SK-N-SH (cell line): ENCODE data around the gene MBTPS2. TPM values are rescaled to one million over a fixed set of nuclear protein-coding genes. Genes with fewer than 3 reads are reported as not detected.

ENCODE experiments used
- CTCF ChIA-PET: fragments of 300-600, 350-600 bp; formaldehyde crosslinking; extraction: SDS; loops from one replicate; lab custom pipeline; 2021; lab: Yijun Ruan, JAX
- POLR2A ChIA-PET: fragments of 350-600 bp; sonication (Branson Sonifier 250); formaldehyde crosslinking; extraction: SDS; loops from one replicate; lab custom pipeline; 2020; ENCODE audit warnings: antibody characterized with exemption, inconsistent platforms; lab: Yijun Ruan, JAX
- DNase-seq: peaks from one replicate; pipeline ENCODE4 v3.0.0; 2012
- H2AFZ ChIP-seq: fragments of 200-600 bp; sonication (generic); 2 replicates; pipeline ENCODE4 v1.8.1; 2016; ENCODE audit warnings: antibody characterized with exemption, mild to moderate bottlenecking, low read depth
- H3F3A ChIP-seq: fragments of 200-600 bp; sonication (generic); replicated peaks from 2 replicates; pipeline ENCODE3; 2016; ENCODE audit warnings: antibody characterized with exemption, mild to moderate bottlenecking; ENCODE audit not compliant: insufficient read depth
- H3K27ac ChIP-seq, 2 experiments: fragments of 200-500 bp in 1 of 2; fragments of 200-600 bp in 1 of 2; sonication (Bioruptor generic) in 1 of 2; sonication (generic), shearing (Covaris generic) in 1 of 2; 2 replicates each; pipeline versions ENCODE4 v1.5.1 to v1.6.1; 2014 to 2016; ENCODE audit warnings: low read depth in 2 of 2, inconsistent platforms in 1 of 2, low read length in 1 of 2, mild to moderate bottlenecking in 1 of 2, mixed read lengths in 1 of 2
- H3K27me3 ChIP-seq: fragments of 200-600 bp; sonication (generic), shearing (Covaris generic); 2 replicates; pipeline ENCODE4 v1.6.1; 2016; ENCODE audit warnings: mixed run types; ENCODE audit not compliant: insufficient read depth
- H3K36me3 ChIP-seq, 2 experiments: fragments of 200-500 bp in 1 of 2; fragments of 200-600 bp in 1 of 2; sonication (Bioruptor generic) in 1 of 2; sonication (generic) in 1 of 2; replicated peaks in 1 of 2; 2 replicates each; pipeline versions ENCODE3 to v1.5.1; 2014 to 2016; ENCODE audit warnings: low read length in 1 of 2, mild to moderate bottlenecking in 1 of 2; ENCODE audit not compliant: insufficient read depth in 2 of 2, control insufficient read depth in 1 of 2
- H3K4me1 ChIP-seq, 2 experiments: fragments of 200-500 bp in 1 of 2; fragments of 200-600 bp in 1 of 2; sonication (Bioruptor generic) in 1 of 2; sonication (generic), shearing (Covaris generic) in 1 of 2; 2 replicates each; pipeline versions ENCODE4 v1.5.1 to v1.6.1; 2014 to 2016; ENCODE audit warnings: low read depth in 1 of 2, low read length in 1 of 2, mixed run types in 1 of 2; ENCODE audit not compliant: insufficient read depth in 2 of 2, control insufficient read depth in 1 of 2
- H3K4me2 ChIP-seq: fragments of 200-600 bp; sonication (generic), shearing (Covaris generic); 2 replicates; pipeline ENCODE4 v1.6.1; 2017; ENCODE audit warnings: mixed run types
- H3K4me3 ChIP-seq, 2 experiments: fragments of 200-500 bp in 1 of 2; fragments of 200-600 bp in 1 of 2; sonication (Bioruptor generic) in 1 of 2; sonication (generic), shearing (Covaris generic) in 1 of 2; 2 replicates each; pipeline versions ENCODE4 v1.5.1 to v1.8.1; 2014 to 2016; ENCODE audit warnings: low read depth in 2 of 2, inconsistent platforms in 1 of 2, low read length in 1 of 2, mild to moderate bottlenecking in 1 of 2, mixed read lengths in 1 of 2, moderate library complexity in 1 of 2
- H3K79me2 ChIP-seq: fragments of 200-600 bp; sonication (generic); 2 replicates; pipeline ENCODE4 v1.8.1; 2017; ENCODE audit warnings: mild to moderate bottlenecking; ENCODE audit not compliant: insufficient read depth
- H3K9ac ChIP-seq: fragments of 200-600 bp; sonication (generic); 2 replicates; pipeline ENCODE4 v1.6.1; 2017; ENCODE audit warnings: mixed run types
- H3K9me2 ChIP-seq: fragments of 200-600 bp; sonication (generic); 2 replicates; pipeline ENCODE4 v1.6.1; 2017; ENCODE audit warnings: mixed run types
- H3K9me3 ChIP-seq: fragments of 200-600 bp; sonication (generic); 2 replicates; pipeline ENCODE4 v1.6.1; 2017; ENCODE audit warnings: mixed run types, mild to moderate bottlenecking, moderate library complexity
- H4K20me1 ChIP-seq: fragments of 200-600 bp; sonication (generic); 2 replicates; pipeline ENCODE4 v1.6.1; 2017; ENCODE audit warnings: mild to moderate bottlenecking, mixed run types; ENCODE audit not compliant: insufficient read depth
- EP300 ChIP-seq, 2 experiments: IDR thresholded peaks; 2 replicates each; pipeline versions ENCODE4 v1.4.0 to v1.6.1; 2012; ENCODE audit warnings: borderline replicate concordance in 1 of 2, low read depth in 1 of 2, low read length in 1 of 2
- FOSL2 ChIP-seq: IDR thresholded peaks from 2 replicates; pipeline ENCODE4 v1.4.0; 2012; ENCODE audit warnings: low read depth, mild to moderate bottlenecking, moderate library complexity, borderline replicate concordance
- FOXJ3 ChIP-seq: sonication (generic); formaldehyde crosslinking; IDR thresholded peaks from 2 replicates; pipeline ENCODE4 v1.5.1; 2020; ENCODE audit warnings: mild to moderate bottlenecking, missing genetic modification reagents
- IRF3 ChIP-seq: fragments of 150-350 bp; IDR thresholded peaks from 2 replicates; pipeline ENCODE4 v1.6.1; 2016; ENCODE audit warnings: mild to moderate bottlenecking, low read depth, low read length
- MAX ChIP-seq: IDR thresholded peaks from 2 replicates; pipeline ENCODE4 v1.4.0; 2012; ENCODE audit warnings: low read depth
- NRF1 ChIP-seq: IDR thresholded peaks from 2 replicates; pipeline ENCODE4 v1.6.1; 2012; ENCODE audit warnings: low read depth, mild to moderate bottlenecking, low read length
- PBX3 ChIP-seq: IDR thresholded peaks from 2 replicates; pipeline ENCODE4; 2012
- SIN3A ChIP-seq: IDR thresholded peaks from 2 replicates; pipeline ENCODE4 v1.6.1; 2012; ENCODE audit warnings: low read depth, mild to moderate bottlenecking, low read length, moderate library complexity, borderline replicate concordance
- USF2 ChIP-seq: fragments of 150-350 bp; IDR thresholded peaks from 2 replicates; pipeline ENCODE4 v1.6.1; 2017; ENCODE audit warnings: antibody characterized with exemption, low read length, low read depth, borderline replicate concordance
- WGBS: methylation state at CpG from one replicate; pipeline ENCODE4 v1.1.6; 2017; ENCODE audit warnings: low lambda C conversion rate; 5-methylcytosine and 5-hydroxymethylcytosine counted together
- polyA plus RNA-seq, 3 experiments: library from polyadenylated mRNA; depleted of rRNA; stranded (reverse); fragments of >200 nt; gene quantifications; 2 replicates each; pipeline ENCODE4 v1.2.3, GENCODE V29; 2012
- TF ChIP-seq, protein P1 (sequence below): IDR thresholded peaks from 2 replicates; pipeline ENCODE4 v1.4.0; 2012; ENCODE audit warnings: low read depth, borderline replicate concordance

MBTPS2 gene
- polyA plus RNA-seq, 1 of the 3 experiments (the other 2 are of a cell fraction): 21.6 TPM

GRCh38 chrX:21839334-21840192 lies at the start of gene MBTPS2 (continued):
- TF ChIP-seq USF2: no peak
- 0 out of 2 replicates have a peak, but pooled peaks have one; percentile 53 for TF ChIP-seq FOXJ3
- TF ChIP-seq PBX3: peak; percentile 44
- TF ChIP-seq, protein P1, sequence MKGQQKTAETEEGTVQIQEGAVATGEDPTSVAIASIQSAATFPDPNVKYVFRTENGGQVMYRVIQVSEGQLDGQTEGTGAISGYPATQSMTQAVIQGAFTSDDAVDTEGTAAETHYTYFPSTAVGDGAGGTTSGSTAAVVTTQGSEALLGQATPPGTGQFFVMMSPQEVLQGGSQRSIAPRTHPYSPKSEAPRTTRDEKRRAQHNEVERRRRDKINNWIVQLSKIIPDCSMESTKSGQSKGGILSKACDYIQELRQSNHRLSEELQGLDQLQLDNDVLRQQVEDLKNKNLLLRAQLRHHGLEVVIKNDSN: peak; percentile 63
- TF ChIP-seq IRF3: 0 out of 2 replicates have a peak, but pooled peaks have one; percentile 11
- peak in 1 of 2 experiments; percentile 52; a peak in 1 of 4 replicates for TF ChIP-seq EP300 (IDR thresholded peaks at IDR 0.05; ENCODE audit: borderline replicate concordance in 1 of 2, low read depth in 1 of 2, low read length in 1 of 2)
- 0 out of 2 replicates have a peak, but pooled peaks have one; percentile 69 for TF ChIP-seq SIN3A
- TF ChIP-seq NRF1: no peak

GRCh38 chrX:21798677-21799219 lies 40.7 kb upstream of the MBTPS2 start:
- DNase-seq: no peak
- POLR2A ChIA-PET: no interaction called here
- TF ChIP-seq FOSL2 (peak; percentile 21; the same call in 1 of the 2 replicates), MAX (no peak), PBX3 (no peak), NRF1 (no peak)
- TF ChIP-seq, protein P1: no peak
- WGBS: 36% methylated on average over 6 of the region's 6 CpGs
- Histone ChIP-seq H3K27ac (no peak overlapping the region), H3K4me3 (no peak overlapping the region), H3K36me3 (no peaks in the 10 kb centered on the region), H3K4me1 (no peaks in the 10 kb centered on the region), H3K9me3 (no peaks in the 10 kb centered on the region), H3K27me3 (no peaks in the 10 kb centered on the region; the same call in 1 of the 2 replicates), H3K9me2 (no peaks in the 10 kb centered on the region), H3K9ac (no peak overlapping the region), H3F3A (no peaks in the 10 kb centered on the region), H2AFZ (no peak overlapping the region), H3K79me2 (no peaks in the 10 kb centered on the region), H3K4me2 (no peak overlapping the region), H4K20me1 (no peaks in the 10 kb centered on the region)
- CTCF ChIA-PET: no interaction called here
